HL-60 (cell line): Measurements from ENCODE around the gene NKX1-1.

Experiments used
- DNase-seq, 2 experiments: peaks; one replicate each; pipeline ENCODE4 v3.0.0-alpha.2; 2010 to 2020; ENCODE audit warnings: low read depth in 1 of 2, low spot score in 1 of 2
- H3K27ac ChIP-seq: fragments of 250-450 bp; sonication (Bioruptor Pico); replicated peaks from 2 replicates; pipeline ENCODE4 v1.5.1; 2020; ENCODE audit warnings: mild to moderate bottlenecking, moderate library complexity
- H3K27me3 ChIP-seq: fragments of 250-450 bp; sonication (Bioruptor Pico); 2 replicates; pipeline ENCODE4 v1.5.1; 2021; ENCODE audit warnings: mild to moderate bottlenecking, moderate library complexity; ENCODE audit not compliant: insufficient read depth, poor library complexity, severe bottlenecking
- H3K4me3 ChIP-seq: replicated peaks from 2 replicates; pipeline ENCODE4 v1.5.1; 2011; ENCODE audit warnings: mild to moderate bottlenecking, control low read depth, low read length; ENCODE audit not compliant: insufficient read depth
- GABPA ChIP-seq: IDR thresholded peaks from 2 replicates; pipeline ENCODE4 v1.6.1; 2012; ENCODE audit warnings: low read depth
- POLR2AphosphoS5 ChIP-seq: IDR thresholded peaks from 2 replicates; pipeline ENCODE4 v1.6.1; 2012; ENCODE audit warnings: low read depth
- SPI1 ChIP-seq: IDR thresholded peaks from 2 replicates; pipeline ENCODE4 v1.6.1; 2012; ENCODE audit warnings: low read depth, mild to moderate bottlenecking, borderline replicate concordance
- TF ChIP-seq, protein P1 (sequence below): IDR thresholded peaks from 2 replicates; pipeline ENCODE4 v1.6.1; 2012; ENCODE audit warnings: low read depth; ENCODE audit not compliant: insufficient replicate concordance
- TF ChIP-seq, protein P2 (sequence below): IDR thresholded peaks from one replicate; pipeline ENCODE4 v1.5.1; 2011; ENCODE audit warnings: low read length, control low read depth, inconsistent platforms; ENCODE audit not compliant: insufficient read depth

Gene NKX1-1

DNA sequence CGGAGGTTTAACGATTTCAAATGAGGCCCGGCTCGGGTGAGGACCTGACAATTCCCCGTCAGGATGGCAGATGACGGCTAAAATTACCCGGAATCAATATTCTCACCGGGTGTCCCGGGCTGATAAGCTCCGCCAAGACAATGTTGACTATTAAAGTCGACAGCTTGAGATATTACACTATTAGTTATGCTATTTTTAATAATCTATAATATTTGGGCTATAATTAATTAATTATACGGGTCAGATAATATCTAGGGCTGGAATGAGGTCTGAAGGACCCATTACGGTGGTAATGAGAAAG lies 9.4 kb upstream of the NKX1-1 start:
- Histone ChIP-seq H3K27ac (no peak overlapping the region), H3K27me3 (no peaks in the 10 kb centered on the region), H3K4me3 (no peak overlapping the region)
- no peak for TF ChIP-seq GABPA
- TF ChIP-seq, protein P1, sequence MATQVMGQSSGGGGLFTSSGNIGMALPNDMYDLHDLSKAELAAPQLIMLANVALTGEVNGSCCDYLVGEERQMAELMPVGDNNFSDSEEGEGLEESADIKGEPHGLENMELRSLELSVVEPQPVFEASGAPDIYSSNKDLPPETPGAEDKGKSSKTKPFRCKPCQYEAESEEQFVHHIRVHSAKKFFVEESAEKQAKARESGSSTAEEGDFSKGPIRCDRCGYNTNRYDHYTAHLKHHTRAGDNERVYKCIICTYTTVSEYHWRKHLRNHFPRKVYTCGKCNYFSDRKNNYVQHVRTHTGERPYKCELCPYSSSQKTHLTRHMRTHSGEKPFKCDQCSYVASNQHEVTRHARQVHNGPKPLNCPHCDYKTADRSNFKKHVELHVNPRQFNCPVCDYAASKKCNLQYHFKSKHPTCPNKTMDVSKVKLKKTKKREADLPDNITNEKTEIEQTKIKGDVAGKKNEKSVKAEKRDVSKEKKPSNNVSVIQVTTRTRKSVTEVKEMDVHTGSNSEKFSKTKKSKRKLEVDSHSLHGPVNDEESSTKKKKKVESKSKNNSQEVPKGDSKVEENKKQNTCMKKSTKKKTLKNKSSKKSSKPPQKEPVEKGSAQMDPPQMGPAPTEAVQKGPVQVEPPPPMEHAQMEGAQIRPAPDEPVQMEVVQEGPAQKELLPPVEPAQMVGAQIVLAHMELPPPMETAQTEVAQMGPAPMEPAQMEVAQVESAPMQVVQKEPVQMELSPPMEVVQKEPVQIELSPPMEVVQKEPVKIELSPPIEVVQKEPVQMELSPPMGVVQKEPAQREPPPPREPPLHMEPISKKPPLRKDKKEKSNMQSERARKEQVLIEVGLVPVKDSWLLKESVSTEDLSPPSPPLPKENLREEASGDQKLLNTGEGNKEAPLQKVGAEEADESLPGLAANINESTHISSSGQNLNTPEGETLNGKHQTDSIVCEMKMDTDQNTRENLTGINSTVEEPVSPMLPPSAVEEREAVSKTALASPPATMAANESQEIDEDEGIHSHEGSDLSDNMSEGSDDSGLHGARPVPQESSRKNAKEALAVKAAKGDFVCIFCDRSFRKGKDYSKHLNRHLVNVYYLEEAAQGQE = no peak
- no peak for TF ChIP-seq POLR2AphosphoS5
- no peak for TF ChIP-seq SPI1
- TF ChIP-seq, protein P2, sequence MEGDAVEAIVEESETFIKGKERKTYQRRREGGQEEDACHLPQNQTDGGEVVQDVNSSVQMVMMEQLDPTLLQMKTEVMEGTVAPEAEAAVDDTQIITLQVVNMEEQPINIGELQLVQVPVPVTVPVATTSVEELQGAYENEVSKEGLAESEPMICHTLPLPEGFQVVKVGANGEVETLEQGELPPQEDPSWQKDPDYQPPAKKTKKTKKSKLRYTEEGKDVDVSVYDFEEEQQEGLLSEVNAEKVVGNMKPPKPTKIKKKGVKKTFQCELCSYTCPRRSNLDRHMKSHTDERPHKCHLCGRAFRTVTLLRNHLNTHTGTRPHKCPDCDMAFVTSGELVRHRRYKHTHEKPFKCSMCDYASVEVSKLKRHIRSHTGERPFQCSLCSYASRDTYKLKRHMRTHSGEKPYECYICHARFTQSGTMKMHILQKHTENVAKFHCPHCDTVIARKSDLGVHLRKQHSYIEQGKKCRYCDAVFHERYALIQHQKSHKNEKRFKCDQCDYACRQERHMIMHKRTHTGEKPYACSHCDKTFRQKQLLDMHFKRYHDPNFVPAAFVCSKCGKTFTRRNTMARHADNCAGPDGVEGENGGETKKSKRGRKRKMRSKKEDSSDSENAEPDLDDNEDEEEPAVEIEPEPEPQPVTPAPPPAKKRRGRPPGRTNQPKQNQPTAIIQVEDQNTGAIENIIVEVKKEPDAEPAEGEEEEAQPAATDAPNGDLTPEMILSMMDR = no peak
- no peak for DNase-seq

DNA sequence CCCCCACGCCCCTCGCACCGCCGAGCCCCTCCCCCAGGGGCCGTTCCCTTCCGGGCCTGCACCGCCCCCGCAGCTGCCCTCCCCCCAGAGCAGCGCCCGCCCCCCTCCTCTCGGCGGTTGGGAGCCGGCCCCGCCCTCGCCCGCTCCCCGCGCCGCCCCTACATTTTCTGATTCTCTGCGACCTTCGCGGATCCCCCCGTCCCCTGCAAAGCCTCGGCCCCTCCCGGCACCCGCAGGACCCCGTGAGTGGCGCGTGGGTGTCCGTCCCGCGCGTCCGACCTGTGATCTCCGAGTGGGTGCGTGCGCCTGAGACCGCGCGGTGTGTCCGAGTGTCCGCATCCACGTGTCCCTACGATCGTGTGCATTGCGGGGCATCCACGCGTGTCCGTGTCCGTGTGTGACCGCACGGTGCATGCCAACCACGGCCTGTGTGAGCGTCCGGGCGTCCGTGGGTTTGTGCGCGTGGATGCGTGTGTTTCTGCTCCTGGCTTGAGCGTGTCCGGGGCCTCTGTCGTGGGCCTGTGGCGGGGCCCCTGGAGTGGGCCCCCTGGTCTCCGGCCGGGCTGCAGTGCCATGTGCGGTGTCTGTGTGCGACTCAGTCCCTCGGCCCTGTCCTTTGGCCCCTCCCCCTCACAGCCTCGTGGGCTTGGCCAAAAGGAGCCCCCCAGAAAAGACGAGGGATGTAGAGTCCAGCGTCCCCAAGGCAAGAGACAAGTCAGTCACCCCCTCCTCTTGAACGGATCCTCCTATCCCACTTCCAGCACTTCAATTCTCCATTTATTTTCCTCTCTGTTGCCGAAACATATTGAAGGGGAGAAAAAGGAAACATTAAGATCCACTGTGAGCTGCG lies 8.8 kb upstream of the NKX1-1 start:
- no peak for DNase-seq
- Histone ChIP-seq H3K27me3 (no peaks in the 10 kb centered on the region), H3K27ac (no peak overlapping the region), H3K4me3 (no peak overlapping the region)
- TF ChIP-seq POLR2AphosphoS5 (no peak), GABPA (no peak)
- TF ChIP-seq, protein P1 = no peak
- TF ChIP-seq, protein P2 = no peak

DNA sequence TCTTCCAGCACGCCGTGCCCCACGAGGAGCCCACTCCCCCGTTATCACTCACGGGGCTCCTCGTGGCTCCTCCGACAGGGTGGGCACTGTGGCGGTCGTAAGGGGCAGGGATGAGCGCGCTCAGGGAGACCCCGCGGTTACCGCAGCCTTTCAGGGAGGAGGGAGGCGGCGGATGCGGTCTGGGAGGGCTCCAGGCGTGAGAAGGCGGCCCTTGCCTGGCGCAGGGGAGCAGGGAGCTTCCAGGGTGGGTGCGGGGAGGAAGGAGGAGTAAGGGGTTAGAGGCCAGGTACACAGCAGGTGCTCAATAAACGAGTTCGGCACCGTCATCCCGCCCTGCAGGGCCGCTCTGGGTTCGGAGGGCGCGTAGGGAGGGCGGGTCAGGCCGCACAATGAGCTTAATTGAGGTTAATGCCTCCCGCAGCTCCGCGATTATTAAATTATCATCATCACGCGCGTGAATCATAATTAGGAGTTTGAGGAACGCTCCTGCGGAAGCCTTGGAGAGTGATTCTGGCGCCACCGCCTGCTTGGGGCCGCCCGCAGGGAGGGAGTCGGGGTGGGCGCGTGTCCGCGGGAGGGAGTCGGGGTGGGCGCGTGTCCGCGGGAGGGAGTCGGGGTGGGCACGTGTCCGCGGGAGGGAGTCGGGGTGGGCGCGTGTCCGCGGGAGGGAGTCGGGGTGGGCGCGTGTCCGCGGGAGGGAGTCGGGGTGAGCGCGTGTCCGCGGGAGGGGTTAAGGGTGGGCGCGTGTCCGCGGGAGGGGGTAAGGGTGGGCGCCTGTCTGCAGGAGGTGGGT lies 7.6 kb upstream of the NKX1-1 start:
- no peaks in the 10 kb centered on the region for H3K27me3 ChIP-seq

DNA sequence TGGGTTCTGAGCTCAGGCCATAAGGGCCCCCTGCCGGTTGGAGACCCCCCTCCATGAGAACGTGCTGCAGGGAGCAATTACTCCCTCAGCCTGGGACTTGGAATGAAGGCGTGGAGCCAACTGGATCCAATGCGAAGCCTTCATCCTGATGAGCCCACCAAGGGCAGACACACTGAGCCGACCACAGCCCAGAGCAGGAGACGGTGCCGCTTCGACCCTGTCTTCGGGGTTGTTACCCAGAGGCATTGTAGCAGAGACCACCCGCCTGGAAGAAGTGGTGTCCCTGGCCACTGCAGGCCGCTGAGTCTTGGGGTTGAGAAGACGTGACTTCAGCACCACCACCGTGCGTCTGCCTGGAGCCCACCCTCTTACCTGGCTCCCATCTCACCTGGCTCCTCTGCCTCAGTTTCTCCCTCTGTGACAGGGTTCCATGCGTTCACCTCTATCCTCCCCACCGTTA lies 7.0 kb upstream of the NKX1-1 start:
- H3K4me3 ChIP-seq = no peak overlapping the region
- peaks cover 5% of the 10 kb centered on the region for H3K27me3 ChIP-seq
- no peak for DNase-seq
- H3K27ac ChIP-seq = no peak overlapping the region
- TF ChIP-seq POLR2AphosphoS5 = no peak
- TF ChIP-seq, protein P2 = no peak
- no peak for TF ChIP-seq GABPA
- no peak for TF ChIP-seq SPI1
- TF ChIP-seq, protein P1 = no peak

More for the DNA sequence above, 7.6 kb upstream of the NKX1-1 start:
- no peak for DNase-seq
- H3K27ac ChIP-seq = no peak overlapping the region
- no peak overlapping the region for H3K4me3 ChIP-seq
- TF ChIP-seq POLR2AphosphoS5 = no peak
